K562 (cell line): ENCODE results near the gene DHRS11. TPM values are rescaled to one million over a fixed set of nuclear protein-coding genes. Genes with fewer than 3 reads are reported as not detected.
A peak's percentile ranks its signal among the peaks of the same experiment; 100 is the strongest.

ENCODE experiments used
- ARHGAP35 ChIP-seq: fragments of 450-650 bp; IDR thresholded peaks from 2 replicates; pipeline ENCODE4 v1.6.1; 2018; ENCODE audit not compliant: partially characterized antibody
- C11orf30 ChIP-seq: fragments of 450-650 bp; IDR thresholded peaks from 2 replicates; pipeline ENCODE4 v1.6.1; 2016; ENCODE audit warnings: low read depth, mild to moderate bottlenecking
- CBX1 ChIP-seq: sonication (generic); IDR thresholded peaks from 2 replicates; pipeline ENCODE4 v1.6.1; 2016; ENCODE audit warnings: antibody characterized with exemption, low read depth, mild to moderate bottlenecking
- GABPB1 ChIP-seq: sonication (generic); formaldehyde crosslinking; IDR thresholded peaks from 2 replicates; pipeline ENCODE4 v1.8.0; 2022; ENCODE audit warnings: mild to moderate bottlenecking, missing genetic modification reagents
- MCM7 ChIP-seq, 2 experiments: fragments of 450-650 bp; IDR thresholded peaks; 2 replicates each; pipeline ENCODE4 v1.6.1; 2016 to 2018
- MXI1 ChIP-seq: IDR thresholded peaks from 2 replicates; pipeline ENCODE4 v1.6.1; 2011; ENCODE audit warnings: low read depth, mild to moderate bottlenecking, improper control_type of control experiment, low read length
- MYNN ChIP-seq, 2 experiments: sonication (generic); formaldehyde crosslinking in 1 of 2; IDR thresholded peaks; 2 replicates each; pipeline versions ENCODE4 v1.5.0 to v1.6.1; 2016 to 2020; ENCODE audit warnings: antibody characterized with exemption in 1 of 2, missing genetic modification reagents in 1 of 2
- NR0B1 ChIP-seq: fragments of 450-650 bp; IDR thresholded peaks from one replicate; pipeline ENCODE4 v1.6.1; 2018; ENCODE audit warnings: mild to moderate bottlenecking, moderate library complexity; ENCODE audit not compliant: partially characterized antibody
- OTX1 ChIP-seq: fragments of 450-650 bp; formaldehyde crosslinking; IDR thresholded peaks from 2 replicates; pipeline ENCODE4 v1.4.0; 2022; ENCODE audit warnings: mild to moderate bottlenecking
- PRMT5 ChIP-seq: sonication (generic); formaldehyde crosslinking; IDR thresholded peaks from 2 replicates; pipeline ENCODE4 v1.5.0; 2020; ENCODE audit warnings: missing genetic modification reagents
- TAF1 ChIP-seq: IDR thresholded peaks from 2 replicates; pipeline ENCODE4 v1.6.1; 2011; ENCODE audit warnings: mild to moderate bottlenecking, low read length, moderate library complexity; ENCODE audit not compliant: insufficient read depth, control insufficient read depth, severe bottlenecking; ENCODE audit errors: extremely low read depth
- TBL1XR1 ChIP-seq, 2 experiments: IDR thresholded peaks; 2 replicates each; pipeline ENCODE4 v1.6.1; 2012; ENCODE audit warnings: improper control_type of control experiment in 2 of 2, low read length in 2 of 2, mild to moderate bottlenecking in 1 of 2
- THAP12 ChIP-seq: fragments of 250-450 bp; sonication (Bioruptor Pico); IDR thresholded peaks from 2 replicates; pipeline ENCODE4 v1.9.0; 2021; ENCODE audit warnings: mild to moderate bottlenecking, inconsistent platforms
- ZBTB40 ChIP-seq, 2 experiments: fragments of 450-650 bp in 1 of 2; sonication (generic) in 1 of 2; formaldehyde crosslinking in 1 of 2; IDR thresholded peaks; 2 replicates each; pipeline versions ENCODE4 v1.7.1 to v1.9.0; 2016 to 2022; ENCODE audit warnings: inconsistent platforms in 1 of 2, mild to moderate bottlenecking in 1 of 2, missing genetic modification reagents in 1 of 2
- ZNF133 ChIP-seq: fragments of 250-450 bp; sonication (Bioruptor Pico); IDR thresholded peaks from 2 replicates; pipeline ENCODE4 v1.4.0; 2020; ENCODE audit warnings: mild to moderate bottlenecking
- polyA plus RNA-seq, 8 experiments: library from polyadenylated mRNA; depleted of rRNA in 4 of 8; stranded (reverse) in 5 of 8; unstranded in 3 of 8; fragments of >200 nt; fragmentation: Nextera tagmentation in 2 of 8; fragmentation: Illumina TruSeq in 1 of 8; extraction: Ambion mirVana in 2 of 8; extraction: Trizol in 1 of 8; gene quantifications; 2 replicates each; pipeline versions ENCODE4 v1.2.1 to v1.2.3, GENCODE V29; 2011 to 2014; ENCODE audit warnings: inconsistent platforms in 1 of 8, missing spikeins in 1 of 8
- total RNA-seq, 7 experiments: library from RNA; depleted of rRNA in 6 of 7; stranded (reverse); fragments of >200 nt in 6 of 7; fragmentation: Illumina TruSeq in 2 of 7; extraction: Trizol in 2 of 7; gene quantifications; 2 replicates each; pipeline versions ENCODE4 v1.2.1 to v1.2.3, GENCODE V29; 2011 to 2021; ENCODE audit warnings: low replicate concordance in 1 of 7

Gene DHRS11
- total and polyA plus RNA-seq, 9 of the 15 experiments (the other 6 are each of a cell fraction or from before 2014, with no cell fraction given), result 15.2 to 123 (median 59.8) TPM

GRCh38 chr17:36601303-36602029, 9.8 kb downstream of the DHRS11 start, which contains the start of gene MRM1 (continued):
- TF ChIP-seq MXI1 (peak; percentile 95), TAF1 (peak; percentile 71), GABPB1 (CRISPR knock-in tag) (peak; percentile 80; the same call in 1 of the 2 replicates), THAP12 (no peak), NR0B1 (no peak), CBX1 (peak; percentile 78), ARHGAP35 (no peak), MCM7 (IDR thresholded peaks at IDR 0.05) (no peak), MYNN (IDR thresholded peaks at IDR 0.05) (no peak), MYNN (CRISPR knock-in tag; IDR thresholded peaks at IDR 0.05) (no peak), ZBTB40 (IDR thresholded peaks at IDR 0.05) (peak; percentile 79), ZBTB40 (CRISPR knock-in tag; IDR thresholded peaks at IDR 0.05) (no peak), PRMT5 (no peak), C11orf30 (no peak), OTX1 (peak; percentile 73; the same call in 1 of the 2 replicates), TBL1XR1 (IDR thresholded peaks at IDR 0.05; ENCODE audit: low read length in 2 of 2) (no peak; a peak in 1 of 4 replicates), ZNF133 (no peak)
